Measurements from ENCODE around the gene CCDC81. TPM values are rescaled to one million over a fixed set of nuclear protein-coding genes. Genes with fewer than 3 reads are reported as not detected.

Gene CCDC81
- total RNA-seq, 4 donors from 2014 or later, result 0.78 to 3.3 (median 1.3) TPM

GRCh38 chr11:86458294-86459001, 83.8 kb downstream of the CCDC81 start:
- Histone ChIP-seq H3K36me3 (peaks cover 0 to 5% (median 0%) of the 10 kb centered on the region in 3 donors), H3K27ac (peak overlapping the region in 2 of 4 donors; percentile 46 to 65), H3K27me3 (no peaks in the 10 kb centered on the region), H3K4me3 (no peak overlapping the region), H3K4me1 (peaks cover 0 to 46% (median 5%) of the 10 kb centered on the region in 4 donors), H3K9me3 (no peaks in the 10 kb centered on the region)
- 70 to 76% methylated on average over 5 of the region's 5 CpGs for WGBS, 2 donors
- no peak for TF ChIP-seq POLR2A (IDR thresholded peaks at IDR 0.05)
- TF ChIP-seq EP300 (IDR thresholded peaks at IDR 0.05), result peak in 1 of 2 donors; percentile 16
- DNase-seq (ENCODE audit: low spot score in 2 of 2), result peak in 1 of 2 donors; percentile 41

- WGBS, 2 donors, result 76 to 81% methylated on average over 1 of the region's 1 CpG
- Histone ChIP-seq H3K27ac (peak overlapping the region in 2 of 4 donors; percentile 46 to 65), H3K9me3 (no peaks in the 10 kb centered on the region), H3K4me3 (no peak overlapping the region), H3K36me3 (peaks cover 0 to 5% (median 0%) of the 10 kb centered on the region in 3 donors), H3K27me3 (no peaks in the 10 kb centered on the region), H3K4me1 (peaks cover 0 to 46% (median 5%) of the 10 kb centered on the region in 4 donors)
- TF ChIP-seq POLR2A (IDR thresholded peaks at IDR 0.05), result no peak
- DNase-seq (ENCODE audit: low spot score in 2 of 2), result no peak
These were observed 84.3 kb downstream of the CCDC81 start for GRCh38 chr11:86459002-86459385.

GRCh38 chr11:86459682-86460460, 85.2 kb downstream of the CCDC81 start:
- Histone ChIP-seq H3K27me3 (no peaks in the 10 kb centered on the region), H3K9me3 (no peaks in the 10 kb centered on the region), H3K27ac (peak overlapping the region in 2 of 4 donors; percentile 46 to 65), H3K36me3 (peaks cover 0 to 5% (median 0%) of the 10 kb centered on the region in 3 donors), H3K4me3 (no peak overlapping the region), H3K4me1 (peaks cover 0 to 46% (median 5%) of the 10 kb centered on the region in 4 donors)
- 50 to 63% methylated on average over 2 to 3 of the region's 3 CpGs for WGBS, 2 donors
- no peak for TF ChIP-seq POLR2A (IDR thresholded peaks at IDR 0.05)
- TF ChIP-seq CTCF (IDR thresholded peaks at IDR 0.05), result no peak
- peak in 1 of 2 donors; percentile 63 for TF ChIP-seq EP300 (IDR thresholded peaks at IDR 0.05)
- peak in 1 of 2 donors; percentile 44 for DNase-seq (ENCODE audit: low spot score in 2 of 2)

- WGBS, 2 donors, result 46 to 73% methylated on average over 8 to 9 of the region's 9 CpGs
- peak overlapping the region in 2 of 4 donors; percentile 46 to 65 for H3K27ac ChIP-seq
- H3K27me3 ChIP-seq, result no peaks in the 10 kb centered on the region
- H3K36me3 ChIP-seq, result peaks cover 0 to 5% (median 0%) of the 10 kb centered on the region in 3 donors
- H3K4me3 ChIP-seq, result no peak overlapping the region
- DNase-seq (ENCODE audit: low spot score in 2 of 2), result no peak
- H3K4me1 ChIP-seq, result peaks cover 0 to 46% (median 5%) of the 10 kb centered on the region in 4 donors
- H3K9me3 ChIP-seq, result no peaks in the 10 kb centered on the region
- TF ChIP-seq EP300 (IDR thresholded peaks at IDR 0.05) (no peak), POLR2A (IDR thresholded peaks at IDR 0.05) (no peak), CTCF (IDR thresholded peaks at IDR 0.05) (no peak)
These were observed 86.0 kb downstream of the CCDC81 start for GRCh38 chr11:86460461-86461385.

GRCh38 chr11:86461892-86462291, 87.2 kb downstream of the CCDC81 start:
- no peak overlapping the region for H3K4me3 ChIP-seq
- TF ChIP-seq CTCF (IDR thresholded peaks at IDR 0.05) (no peak), EP300 (IDR thresholded peaks at IDR 0.05) (no peak), POLR2A (IDR thresholded peaks at IDR 0.05) (no peak)
- no peak overlapping the region for H3K27ac ChIP-seq
- peaks cover 0 to 5% (median 0%) of the 10 kb centered on the region in 3 donors for H3K36me3 ChIP-seq
- no peaks in the 10 kb centered on the region for H3K27me3 ChIP-seq
- WGBS, 2 donors, result 97 to 100% methylated on average over 1 of the region's 1 CpG
- H3K9me3 ChIP-seq, result no peaks in the 10 kb centered on the region
- H3K4me1 ChIP-seq, result peaks cover 0 to 38% (median 5%) of the 10 kb centered on the region in 4 donors
- no peak for DNase-seq (ENCODE audit: low spot score in 2 of 2)
